ENCODE results near the gene TCAIM.

TCAIM gene

GRCh38 chr3:44338010-44338827 is at the start of gene TCAIM:
TCAIM (plus strand) TSS chr3:44338766; CDS start chr3:44354783, 16,017 bp downstream.
- FAIRE-seq (no peak), DNase-seq (ENCODE audit: low spot score) (peak; percentile 90)

GRCh38 chr3:44289882-44290462 is 48.6 kb upstream of the TCAIM start:
- DNase-seq (ENCODE audit: low spot score): no peak
- FAIRE-seq: no peak

- no peak for DNase-seq (ENCODE audit: low spot score)
- no peak for FAIRE-seq
These were observed 46.3 kb upstream of the TCAIM start for GRCh38 chr3:44292276-44292675.

GRCh38 chr3:44292947-44293346 is 45.6 kb upstream of the TCAIM start:
- FAIRE-seq: no peak
- DNase-seq (ENCODE audit: low spot score): no peak

GRCh38 chr3:44297255-44297654 is 41.3 kb upstream of the TCAIM start:
- FAIRE-seq (no peak), DNase-seq (ENCODE audit: low spot score) (no peak)

GRCh38 chr3:44301746-44302145 is 36.8 kb upstream of the TCAIM start:
- no peak for DNase-seq (ENCODE audit: low spot score)
- FAIRE-seq: no peak

- FAIRE-seq: no peak
These were observed 29.1 kb upstream of the TCAIM start for GRCh38 chr3:44309500-44309899.

GRCh38 chr3:44318891-44319311 is 19.7 kb upstream of the TCAIM start:
- DNase-seq (ENCODE audit: low spot score): no peak
- no peak for FAIRE-seq

More at GRCh38 chr3:44309500-44309899, 29.1 kb upstream of the TCAIM start:
- DNase-seq (ENCODE audit: low spot score): no peak

- no peak for FAIRE-seq
These were observed 17.2 kb upstream of the TCAIM start for GRCh38 chr3:44321335-44321734.

GRCh38 chr3:44323341-44323955 is 15.1 kb upstream of the TCAIM start:
- peak; percentile 50 for FAIRE-seq
- peak; percentile 33 for DNase-seq (ENCODE audit: low spot score)

More at GRCh38 chr3:44321335-44321734, 17.2 kb upstream of the TCAIM start:
- DNase-seq (ENCODE audit: low spot score): no peak

- no peak for FAIRE-seq
- DNase-seq (ENCODE audit: low spot score): no peak
These were observed 14.0 kb upstream of the TCAIM start for GRCh38 chr3:44324584-44324983.

- FAIRE-seq (no peak), DNase-seq (ENCODE audit: low spot score) (no peak)
These were observed 12.5 kb upstream of the TCAIM start for GRCh38 chr3:44326019-44326418.

GRCh38 chr3:44326515-44326914 is 12.1 kb upstream of the TCAIM start:
- FAIRE-seq (no peak), DNase-seq (ENCODE audit: low spot score) (no peak)

GRCh38 chr3:44329946-44330345 is 8.6 kb upstream of the TCAIM start:
- DNase-seq (ENCODE audit: low spot score): no peak
- FAIRE-seq: no peak

GRCh38 chr3:44330444-44330843 is 8.1 kb upstream of the TCAIM start:
- DNase-seq (ENCODE audit: low spot score) (no peak), FAIRE-seq (no peak)

- FAIRE-seq (no peak), DNase-seq (ENCODE audit: low spot score) (no peak)
These were observed 4.2 kb upstream of the TCAIM start for GRCh38 chr3:44334326-44334725.

- DNase-seq (ENCODE audit: low spot score) (no peak), FAIRE-seq (no peak)
These were observed 1.2 kb upstream of the TCAIM start for GRCh38 chr3:44337248-44337785.

GRCh38 chr3:44338828-44339127 is 212 bp downstream of the TCAIM start:
- FAIRE-seq (no peak), DNase-seq (ENCODE audit: low spot score) (no peak)

GRCh38 chr3:44339181-44340057 is 853 bp downstream of the TCAIM start:
- FAIRE-seq: no peak
- no peak for DNase-seq (ENCODE audit: low spot score)

- DNase-seq (ENCODE audit: low spot score) (no peak), FAIRE-seq (no peak)
These were observed 1.5 kb downstream of the TCAIM start for GRCh38 chr3:44340058-44340395.

GRCh38 chr3:44342176-44342790 is 3.7 kb downstream of the TCAIM start:
- no peak for DNase-seq (ENCODE audit: low spot score)
- no peak for FAIRE-seq

All from RCC 7860 (cell line).